Hippocampal formation (tissue), 2 donors: Measurements from ENCODE around the gene LONP2.
"Not testable (repeated sequence)": the region's sequence is repeated elsewhere in the genome, so short reads cannot be mapped to it uniquely, and the experiment has no call there.

Source experiments
- DNase-seq, 2 donors: peaks; one replicate each; lab custom pipeline; 2025; lab: John Stamatoyannopoulos, UW

LONP2 gene

GRCh38 chr16:48292452-48292851 is 48.4 kb downstream of the LONP2 start:
- DNase-seq: no peak

GRCh38 chr16:48294724-48295123 is 50.6 kb downstream of the LONP2 start:
- no peak for DNase-seq

GRCh38 chr16:48295488-48296281 is 51.6 kb downstream of the LONP2 start:
- no peak for DNase-seq

- DNase-seq: no peak
Measured at GRCh38 chr16:48299471-48299870, 55.4 kb downstream of the LONP2 start.

GRCh38 chr16:48300391-48300856 is 56.3 kb downstream of the LONP2 start:
- no peak for DNase-seq

- DNase-seq: no peak
Measured at GRCh38 chr16:48308535-48308934, 64.4 kb downstream of the LONP2 start.

GRCh38 chr16:48310908-48311641 is 67.0 kb downstream of the LONP2 start:
- no peak for DNase-seq

GRCh38 chr16:48313905-48314304 is 69.8 kb downstream of the LONP2 start:
- not testable (repeated sequence) for DNase-seq

- no peak for DNase-seq
Measured at GRCh38 chr16:48317026-48317425, 72.9 kb downstream of the LONP2 start.

- DNase-seq: no peak
Measured at GRCh38 chr16:48317614-48318315, 73.7 kb downstream of the LONP2 start.

- peak; percentile 17 to 60 for DNase-seq
Measured at GRCh38 chr16:48318630-48319029, 74.5 kb downstream of the LONP2 start.

- peak in 1 of 2 donors; percentile 5 for DNase-seq
Measured at GRCh38 chr16:48321317-48322036, 77.4 kb downstream of the LONP2 start.

- no peak for DNase-seq
Measured at GRCh38 chr16:48323783-48324775, 80.0 kb downstream of the LONP2 start.

- no peak for DNase-seq
Measured at GRCh38 chr16:48326915-48327314, 82.8 kb downstream of the LONP2 start.

- DNase-seq: no peak
Measured at GRCh38 chr16:48329138-48329537, 85.0 kb downstream of the LONP2 start.

- no peak for DNase-seq
Measured at GRCh38 chr16:48330189-48330840, 86.2 kb downstream of the LONP2 start.

- peak in 1 of 2 donors; percentile 42 for DNase-seq
Measured at GRCh38 chr16:48330841-48331192, 86.7 kb downstream of the LONP2 start.

- DNase-seq: no peak
Measured at GRCh38 chr16:48332978-48333377, 88.9 kb downstream of the LONP2 start.

- DNase-seq: no peak
Measured at GRCh38 chr16:48334325-48334724, 90.2 kb downstream of the LONP2 start.

GRCh38 chr16:48335961-48336360 is 91.9 kb downstream of the LONP2 start:
- no peak for DNase-seq
